GM12878 (cell line): Measurements from ENCODE around the gene RANBP9. TPM values are rescaled to one million over a fixed set of nuclear protein-coding genes. Genes with fewer than 3 reads are reported as not detected.

ENCODE experiments used
- ATAC-seq: fragments of 200-7000 bp; cut with Tn5 transposase; 3 replicates; pipeline ENCODE4 v1.9.1; 2020; ENCODE audit warnings: mild to moderate bottlenecking, moderate library complexity
- BruUV-seq: library from RNA; stranded (reverse); fragments of 400-500 nt; replicated peaks from 2 replicates; lab custom pipeline; 2021; lab: Mats Ljungman, UMichigan
- CTCF ChIA-PET: fragments of 300-600 bp; sonication (Branson Sonifier 250); formaldehyde crosslinking; extraction: SDS; loops from one replicate; lab custom pipeline; 2021; ENCODE audit warnings: inconsistent platforms; lab: Yijun Ruan, JAX
- POLR2A ChIA-PET: fragments of 350-600 bp; formaldehyde crosslinking; extraction: SDS; loops from one replicate; lab custom pipeline; 2021; ENCODE audit warnings: inconsistent platforms; lab: Charles Lee
- RAD21 ChIA-PET: fragments of 300-600 bp; sonication (Branson Sonifier 250); formaldehyde crosslinking; loops from one replicate; lab custom pipeline; 2023; ENCODE audit warnings: antibody characterized with exemption; ENCODE audit not compliant: unreplicated experiment; lab: Charles Lee
- SMC1A ChIA-PET: fragments of 300-600 bp; sonication (Branson Sonifier 250); formaldehyde crosslinking; loops from one replicate; lab custom pipeline; 2023; ENCODE audit not compliant: unreplicated experiment, uncharacterized antibody; lab: Charles Lee
- DNase-seq: peaks from one replicate; pipeline ENCODE4 v3.0.0-alpha.2; 2011; ENCODE audit warnings: low read depth, low spot score
- FAIRE-seq: peaks from 3 replicates; lab custom pipeline; 2011; peaks lifted over from hg19 to GRCh38; lab: Jason Lieb, UNC
- H2AFZ ChIP-seq: 2 replicates; pipeline ENCODE4 v1.6.0; 2011; ENCODE audit warnings: low read depth, low read length, control low read depth; ENCODE audit not compliant: control insufficient read depth
- H3K27ac ChIP-seq: 2 replicates; pipeline ENCODE4 v1.5.1; 2011; ENCODE audit warnings: control low read depth; ENCODE audit not compliant: control insufficient read depth, insufficient read depth
- H3K27me3 ChIP-seq, 2 experiments: replicated peaks in 1 of 2; 2 replicates each; pipeline versions ENCODE4 v1.6.0 to v1.6.1; 2011; ENCODE audit warnings: low read length in 1 of 2; ENCODE audit not compliant: control insufficient read depth in 2 of 2, insufficient read depth in 2 of 2
- H3K36me3 ChIP-seq, 2 experiments: 2 replicates each; pipeline ENCODE4 v1.5.1; 2011; ENCODE audit warnings: low read length in 1 of 2; ENCODE audit not compliant: control insufficient read depth in 2 of 2, insufficient read depth in 2 of 2
- H3K4me1 ChIP-seq: 2 replicates; pipeline ENCODE4 v1.6.1; 2011; ENCODE audit warnings: mild to moderate bottlenecking, low read length, moderate library complexity, mixed read lengths; ENCODE audit not compliant: control insufficient read depth, insufficient read depth
- H3K4me2 ChIP-seq: 2 replicates; pipeline ENCODE4 v1.6.0; 2011; ENCODE audit warnings: control low read depth; ENCODE audit not compliant: control insufficient read depth, insufficient read depth
- H3K4me3 ChIP-seq: fragments of 200-600 bp; sonication (generic); 2 replicates; pipeline ENCODE4 v1.5.1; 2016
- H3K79me2 ChIP-seq: 2 replicates; pipeline ENCODE4 v1.6.0; 2011; ENCODE audit warnings: low read length; ENCODE audit not compliant: control insufficient read depth, insufficient read depth
- H3K9ac ChIP-seq: 2 replicates; pipeline ENCODE4 v1.8.0; 2011; ENCODE audit warnings: low read length, control low read depth, mixed read lengths; ENCODE audit not compliant: control insufficient read depth, insufficient read depth
- H3K9me3 ChIP-seq: replicated peaks from 3 replicates; pipeline ENCODE4 v1.5.1; 2011; ENCODE audit warnings: mild to moderate bottlenecking, low read length; ENCODE audit not compliant: control insufficient read depth, insufficient read depth
- H4K20me1 ChIP-seq: 2 replicates; pipeline ENCODE4 v1.6.0; 2011; ENCODE audit not compliant: control insufficient read depth, insufficient read depth
- BHLHE40 ChIP-seq, 2 experiments: fragments of 450-650 bp in 1 of 2; IDR thresholded peaks; 2 replicates each; pipeline ENCODE4 v1.6.1; 2011 to 2017; ENCODE audit warnings: low read depth in 2 of 2, borderline replicate concordance in 1 of 2, improper control_type of control experiment in 1 of 2, low read length in 1 of 2, mild to moderate bottlenecking in 1 of 2
- E2F4 ChIP-seq: IDR thresholded peaks from 2 replicates; pipeline ENCODE4 v1.6.1; 2012; ENCODE audit warnings: low read depth, low read length, improper control_type of control experiment
- HDAC2 ChIP-seq: fragments of 200-600 bp; sonication (generic); IDR thresholded peaks from 2 replicates; pipeline ENCODE4 v1.6.1; 2017
- IKZF1 ChIP-seq: fragments of 450-650 bp; conservative IDR thresholded peaks from 2 replicates; pipeline ENCODE4 v1.6.1; 2017; ENCODE audit warnings: antibody characterized with exemption, mild to moderate bottlenecking
- MTA3 ChIP-seq: IDR thresholded peaks from 2 replicates; pipeline ENCODE4 v1.6.1; 2012; ENCODE audit warnings: low read length, inconsistent platforms, borderline replicate concordance
- MYC ChIP-seq: IDR thresholded peaks from 2 replicates; pipeline ENCODE4 v1.6.1; 2011; ENCODE audit warnings: mild to moderate bottlenecking, low read length, moderate library complexity, inconsistent platforms; ENCODE audit not compliant: insufficient read depth, insufficient replicate concordance, insufficient read length, severe bottlenecking
- SMC3 ChIP-seq: IDR thresholded peaks from 2 replicates; pipeline ENCODE4 v1.6.1; 2011; ENCODE audit warnings: low read length, improper control_type of control experiment, borderline replicate concordance
- ZBTB11 ChIP-seq: fragments of 450-650 bp; formaldehyde crosslinking; IDR thresholded peaks from 2 replicates; pipeline ENCODE4 v1.5.0; 2022; ENCODE audit warnings: mild to moderate bottlenecking, missing genetic modification characterization
- WGBS: methylation state at CpG from one replicate; pipeline ENCODE4 v1.1.6; 2016; ENCODE audit warnings: low lambda C conversion rate; ENCODE audit not compliant: insufficient replicate concordance, insufficient coverage; ENCODE audit errors: missing lambda C conversion rate; 5-methylcytosine and 5-hydroxymethylcytosine counted together
- in situ Hi-C: fragments of 300-500 bp; cut with MboI; formaldehyde crosslinking; loops from 9 replicates; pipeline ENCODE4 v1.14.3; 2018; ENCODE audit warnings: mixed read lengths
- intact Hi-C: fragments of 100-400 bp; cut with micrococcal nuclease; formaldehyde crosslinking; loops from one replicate; pipeline ENCODE4 v1.14.2; 2022; ENCODE audit not compliant: unreplicated experiment
- polyA plus RNA-seq, 11 experiments: library from polyadenylated mRNA; depleted of rRNA in 4 of 11; unstranded in 6 of 11; stranded (reverse) in 5 of 11; fragments of >200 nt; fragmentation: Nextera tagmentation in 4 of 11; fragmentation: Illumina TruSeq in 1 of 11; extraction: Ambion mirVana in 4 of 11; extraction: Trizol in 1 of 11; gene quantifications; 1 replicate in 1 of 11; 2 replicates in 10 of 11; pipeline versions ENCODE4 v1.2.1 to v1.2.3, GENCODE V29; 2011 to 2016; ENCODE audit warnings: inconsistent platforms in 2 of 11, missing spikeins in 2 of 11, low read depth in 1 of 11
- total RNA-seq, 4 experiments: library from RNA; depleted of rRNA in 3 of 4; stranded (reverse); fragments of >200 nt in 3 of 4; fragmentation: Illumina TruSeq in 1 of 4; extraction: Trizol in 1 of 4; gene quantifications; 2 replicates each; pipeline versions ENCODE4 v1.2.1 to v1.2.3, GENCODE V29; 2013 to 2021

The RANBP9 gene
- total and polyA plus RNA-seq, 10 of the 15 experiments (the other 5 are each of a cell fraction or from before 2014, with no cell fraction given): 3.7 to 43.1 (median 16.2) TPM

- TF ChIP-seq MYC (peak; percentile 96), HDAC2 (no peak), IKZF1 (peak; percentile 95), E2F4 (no peak), MTA3 (no peak), BHLHE40 (IDR thresholded peaks at IDR 0.05; ENCODE audit: borderline replicate concordance in 1 of 2, low read depth in 2 of 2, low read length in 1 of 2) (peak; percentile 66 to 78; a peak in 3 of 4 replicates)
- TF ChIP-seq, all 136 proteins: peak for 65
These were observed 96.5 kb downstream of the RANBP9 start, which contains the start of gene NOL7 (continued) for GRCh38 chr6:13614926-13615791.

DNA sequence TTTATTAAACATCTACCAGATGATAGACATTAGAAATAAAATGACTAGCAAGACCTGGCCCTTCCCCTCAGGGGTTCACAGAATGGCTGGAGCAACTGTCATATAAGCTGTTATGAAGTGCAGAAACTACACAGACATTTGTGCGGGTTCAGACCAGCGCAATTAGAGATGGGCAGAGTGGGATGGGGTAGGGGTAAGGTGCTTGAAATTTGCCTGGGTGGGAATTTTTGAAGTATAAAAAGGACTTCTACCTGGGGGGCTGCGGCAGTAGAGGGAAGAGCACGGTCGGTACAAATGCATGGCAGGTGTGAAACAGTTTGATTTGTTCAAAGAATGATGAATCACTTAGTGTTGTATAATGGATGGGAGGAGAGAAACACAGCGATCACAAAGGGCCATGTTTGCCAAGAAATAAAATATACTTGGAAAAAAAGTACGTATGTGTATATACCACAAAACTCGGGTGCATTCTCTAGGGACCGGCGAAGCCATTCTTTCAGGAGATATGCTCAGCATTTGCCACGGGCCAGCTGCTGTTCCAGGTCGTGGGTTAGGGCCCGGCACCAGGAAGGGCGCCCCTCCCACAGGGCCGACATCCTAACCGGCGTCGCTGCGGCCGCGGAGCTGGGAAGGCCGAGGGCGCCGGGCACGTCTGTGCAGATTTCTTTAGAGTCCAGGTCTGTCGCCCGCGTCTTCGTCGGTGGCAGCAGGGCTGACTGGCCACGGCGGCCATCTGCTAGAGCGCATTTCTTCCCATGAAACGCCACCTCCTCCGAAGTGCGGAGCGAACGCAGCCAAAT is 97.3 kb downstream of the RANBP9 start:
- peak; percentile 9; the same call in 1 of the 2 replicates for TF ChIP-seq SMC3
- no peak for TF ChIP-seq ZBTB11
- H3K9ac ChIP-seq: peak overlapping the region; percentile 96
- 0% methylated on average over 38 of the region's 38 CpGs for WGBS
- ChIA-PET CTCF (interaction anchor here (0.7 to 4.5 kb wide), 20 partner anchors 8 to 496 kb away, joined by 3 to 41 read pairs (median 4); partner anchors contain the start of gene SIRT5), POLR2A (interaction anchor here (0.8 to 2.2 kb wide), 6 partner anchors 18 to 127 kb away, joined by 3 to 12 read pairs (median 6); partner anchors contain the start of genes RANBP9 and SIRT5), RAD21 (interaction anchor here (0.5 to 3.8 kb wide), 13 partner anchors 10 to 286 kb away, joined by 3 to 22 read pairs (median 5); partner anchors contain the start of genes GFOD1, SIRT5 and TBC1D7), SMC1A (interaction anchor here (0.6 to 2.7 kb wide), 9 partner anchors 10 to 473 kb away, joined by 3 to 14 read pairs (median 5); partner anchors contain the start of genes MCUR1 and SIRT5)
- in situ Hi-C loops (no loop called here), intact Hi-C loops (loop anchor here (2.0 to 10.0 kb wide), 3 partner anchors 40 to 420 kb away; partner anchors contain the start of gene SIRT5)
- H3K79me2 ChIP-seq: peaks cover 41% of the 10 kb centered on the region
- FAIRE-seq: no peak
- peak overlapping the region; percentile 96 for H3K27ac ChIP-seq
- peak overlapping the region; percentile 94 for H3K4me3 ChIP-seq
- no peaks in the 10 kb centered on the region for H3K27me3 ChIP-seq
- no peaks in the 10 kb centered on the region for H4K20me1 ChIP-seq
- peak; percentile 42 for ATAC-seq
- no peaks in the 10 kb centered on the region for H3K9me3 ChIP-seq
- BruUV-seq: TSS peak; percentile 86
- peak overlapping the region; percentile 92 for H2AFZ ChIP-seq
- peaks cover 4 to 15% of the 10 kb centered on the region in 2 experiments; a peak in 3 of 4 replicates for H3K36me3 ChIP-seq
- H3K4me2 ChIP-seq: peak overlapping the region; percentile 89
- peaks cover 17% of the 10 kb centered on the region for H3K4me1 ChIP-seq
- DNase-seq: no peak
